Ectodermal cell (in vitro differentiated cells): Measurements from ENCODE around the gene GOLGA3.
"Not testable (repeated sequence)": the region's sequence is repeated elsewhere in the genome, so short reads cannot be mapped to it uniquely, and the experiment has no call there.

Experiments
- H3K27ac ChIP-seq: 2 replicates; pipeline ENCODE4 v1.7.0; 2013; ENCODE audit warnings: mild to moderate bottlenecking, low read depth, low read length; ENCODE audit not compliant: insufficient read depth, poor library complexity, severe bottlenecking
- H3K27me3 ChIP-seq: 2 replicates; pipeline ENCODE4 v1.7.0; 2013; ENCODE audit warnings: mild to moderate bottlenecking, low read length; ENCODE audit not compliant: insufficient read depth, control insufficient read depth, poor library complexity, severe bottlenecking
- H3K36me3 ChIP-seq: one replicate; pipeline ENCODE4 v1.7.0; 2013; ENCODE audit warnings: low read length; ENCODE audit not compliant: control insufficient read depth, insufficient read depth
- H3K4me1 ChIP-seq: one replicate; pipeline ENCODE4 v1.7.0; 2013; ENCODE audit warnings: low read length; ENCODE audit not compliant: control insufficient read depth, insufficient read depth
- H3K4me3 ChIP-seq: 2 replicates; pipeline ENCODE4 v1.7.0; 2013; ENCODE audit warnings: low read depth, low read length, control low read depth; ENCODE audit not compliant: insufficient read depth
- H3K9me3 ChIP-seq: 2 replicates; pipeline ENCODE4 v1.7.0; 2013; ENCODE audit warnings: mild to moderate bottlenecking, low read length, moderate library complexity; ENCODE audit not compliant: control insufficient read depth
- WGBS, 2 experiments: methylation state at CpG; one replicate each; pipeline ENCODE4 v1.1.7; 2013; ENCODE audit warnings: missing lambda C conversion rate in 2 of 2; 5-methylcytosine and 5-hydroxymethylcytosine counted together

GOLGA3 gene

DNA sequence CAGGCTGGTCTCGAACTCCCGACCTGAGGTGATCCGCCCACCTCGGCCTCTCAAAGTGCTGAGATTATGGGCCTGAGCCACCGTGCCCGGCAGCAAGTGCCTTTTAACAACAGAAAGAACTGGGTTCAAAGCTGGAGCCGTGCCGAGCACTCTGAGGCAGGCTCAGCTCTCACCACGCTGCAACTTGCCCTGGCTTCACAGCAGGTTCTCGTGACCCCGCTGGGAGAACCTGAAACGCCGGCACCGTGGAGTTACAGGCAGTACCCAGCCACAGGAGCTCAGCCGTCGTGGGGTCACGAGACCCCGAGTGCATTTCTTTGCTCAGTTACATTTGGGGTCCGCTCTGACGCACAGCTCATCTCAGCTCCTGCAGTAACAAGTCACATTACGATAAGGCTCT, 14.4 kb downstream of the GOLGA3 start:
- H3K9me3 ChIP-seq, result no peaks in the 10 kb centered on the region
- no peak overlapping the region for H3K27ac ChIP-seq
- H3K4me1 ChIP-seq, result no peaks in the 10 kb centered on the region
- H3K36me3 ChIP-seq, result peaks cover 24% of the 10 kb centered on the region
- no peaks in the 10 kb centered on the region for H3K27me3 ChIP-seq
- no peak overlapping the region for H3K4me3 ChIP-seq
- WGBS, 2 experiments, result 95 to 96% methylated on average over 21 of the region's 21 CpGs

DNA sequence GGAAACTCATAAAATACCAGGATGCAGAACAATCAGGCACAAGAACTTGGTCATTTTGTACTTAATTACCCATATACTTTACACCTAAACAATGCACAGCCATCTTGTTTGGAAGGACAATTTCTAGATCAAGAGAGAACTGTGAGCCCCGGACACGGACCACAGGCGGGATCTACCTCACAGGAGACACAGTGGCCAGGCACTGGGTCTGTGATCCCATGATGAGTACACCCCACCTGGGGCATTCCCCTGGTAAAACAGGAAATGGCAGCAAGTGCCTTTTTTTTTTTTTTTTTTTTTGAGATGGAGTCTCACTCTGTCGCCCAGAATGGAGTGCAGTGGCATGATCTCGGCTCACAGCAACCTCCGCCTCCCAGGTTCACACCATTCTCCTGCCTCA, 15.2 kb downstream of the GOLGA3 start:
- 94 to 97% methylated on average over 6 of the region's 6 CpGs for WGBS, 2 experiments
- H3K27ac ChIP-seq, result no peak overlapping the region
- no peak overlapping the region for H3K4me3 ChIP-seq
- peaks cover 24% of the 10 kb centered on the region for H3K36me3 ChIP-seq
- no peaks in the 10 kb centered on the region for H3K9me3 ChIP-seq
- H3K4me1 ChIP-seq, result no peaks in the 10 kb centered on the region
- no peaks in the 10 kb centered on the region for H3K27me3 ChIP-seq

DNA sequence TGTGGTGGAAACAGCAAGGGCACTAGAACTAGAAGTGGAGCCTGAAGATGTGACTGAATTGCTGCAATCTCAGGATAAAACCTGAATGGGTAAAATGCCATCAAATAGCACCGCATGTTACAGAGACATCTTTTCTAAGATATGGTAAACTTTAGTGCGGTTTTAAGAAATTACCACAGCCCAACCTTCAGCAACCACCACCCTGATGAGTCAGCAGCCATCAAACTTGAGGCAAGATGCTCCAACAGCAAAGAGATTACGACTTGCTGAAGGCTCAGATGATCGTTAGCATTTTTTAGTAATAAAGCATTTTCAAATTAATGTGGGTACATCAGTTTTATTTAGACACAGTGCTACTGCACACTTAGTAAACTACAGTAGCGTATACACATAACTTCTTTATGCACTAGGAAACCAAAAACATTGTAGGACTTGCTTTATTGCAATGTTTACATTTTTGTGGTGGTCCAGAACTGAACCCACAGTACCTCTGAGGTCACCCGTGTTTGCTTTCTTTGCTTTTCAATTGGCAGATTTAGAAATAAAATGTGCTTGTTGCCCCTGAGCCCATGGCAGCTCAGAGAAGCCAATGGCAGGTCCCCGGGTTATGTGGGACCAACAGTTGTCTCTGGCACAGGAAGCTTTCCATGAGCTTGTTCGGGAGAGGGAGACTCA, 15.9 kb downstream of the GOLGA3 start:
- Histone ChIP-seq H3K27ac (no peak overlapping the region), H3K36me3 (peaks cover 27% of the 10 kb centered on the region)

DNA sequence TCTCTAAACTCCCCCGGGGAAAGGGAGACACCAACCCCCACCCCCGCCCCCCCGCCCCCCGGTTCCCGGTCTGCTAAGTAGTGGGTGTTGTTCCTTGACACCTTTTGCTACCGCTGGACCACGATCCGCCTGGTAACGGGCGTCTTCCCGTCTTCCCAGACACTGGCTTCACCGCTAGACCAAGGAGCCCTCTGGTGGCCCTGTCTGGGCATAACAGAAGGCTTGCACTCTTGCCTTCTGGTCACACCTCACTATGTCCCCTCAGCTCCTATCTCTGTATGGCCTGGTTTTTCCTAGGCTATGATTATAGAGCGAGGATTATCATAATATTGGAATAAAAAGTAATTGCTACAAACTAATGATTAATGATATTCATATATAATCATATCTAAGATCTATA, 19.3 kb downstream of the GOLGA3 start:
- not testable (repeated sequence) for H3K4me1 ChIP-seq, H3K27me3 ChIP-seq, H3K27ac ChIP-seq, H3K4me3 ChIP-seq, H3K9me3 ChIP-seq
- H3K36me3 ChIP-seq, result peaks cover 20% of the 10 kb centered on the region
- WGBS, 2 experiments, result 85 to 88% methylated on average over 12 of the region's 13 CpGs

More for the DNA sequence above, 15.9 kb downstream of the GOLGA3 start:
- H3K27me3 ChIP-seq, result no peaks in the 10 kb centered on the region
- no peaks in the 10 kb centered on the region for H3K4me1 ChIP-seq
- H3K9me3 ChIP-seq, result no peaks in the 10 kb centered on the region
- WGBS, 2 experiments, result 97% methylated on average over 8 of the region's 8 CpGs
- H3K4me3 ChIP-seq, result no peak overlapping the region

DNA sequence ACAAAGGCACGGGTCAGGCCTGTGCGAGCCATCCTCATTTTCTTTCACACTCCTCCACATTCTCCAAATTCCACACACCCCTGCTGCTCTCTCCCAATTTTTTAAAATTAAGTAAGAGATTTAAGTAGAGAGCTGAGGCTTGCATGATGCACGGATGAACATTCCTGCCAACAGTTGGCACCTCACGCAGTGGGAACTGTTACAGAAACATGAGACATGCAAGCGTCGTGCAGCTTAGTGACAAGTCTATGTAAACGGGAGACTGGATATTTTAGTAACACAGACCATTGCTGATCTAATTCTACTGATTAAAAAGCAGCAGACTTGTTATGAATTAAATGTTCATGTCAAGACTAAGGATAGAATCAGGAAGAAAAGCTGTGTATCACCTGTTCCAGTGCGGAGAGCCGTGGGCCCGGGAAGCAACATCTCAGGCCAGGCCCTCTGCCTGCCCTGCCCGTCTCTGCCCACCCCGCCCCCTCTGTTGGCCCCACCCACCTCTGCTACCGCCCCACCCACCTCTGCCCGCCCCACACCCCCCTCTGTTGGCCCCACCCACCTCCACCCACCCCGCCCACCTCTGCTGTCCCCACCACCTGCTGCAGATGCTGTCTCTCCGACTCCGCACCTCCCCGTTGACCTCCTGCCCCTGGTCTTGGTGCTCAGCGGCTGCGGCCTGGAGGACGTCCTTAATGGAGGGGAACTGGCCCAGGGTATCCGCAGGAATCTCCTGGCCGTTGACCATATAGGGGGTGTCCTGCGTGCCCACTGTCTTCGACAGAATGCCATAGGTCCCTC, 21.2 kb downstream of the GOLGA3 start:
- 89 to 93% methylated on average over 21 to 23 of the region's 25 CpGs for WGBS, 2 experiments
- Histone ChIP-seq H3K9me3 (no peaks in the 10 kb centered on the region), H3K27me3 (no peaks in the 10 kb centered on the region), H3K27ac (no peak overlapping the region), H3K36me3 (peaks cover 26% of the 10 kb centered on the region), H3K4me1 (no peaks in the 10 kb centered on the region), H3K4me3 (no peak overlapping the region)

DNA sequence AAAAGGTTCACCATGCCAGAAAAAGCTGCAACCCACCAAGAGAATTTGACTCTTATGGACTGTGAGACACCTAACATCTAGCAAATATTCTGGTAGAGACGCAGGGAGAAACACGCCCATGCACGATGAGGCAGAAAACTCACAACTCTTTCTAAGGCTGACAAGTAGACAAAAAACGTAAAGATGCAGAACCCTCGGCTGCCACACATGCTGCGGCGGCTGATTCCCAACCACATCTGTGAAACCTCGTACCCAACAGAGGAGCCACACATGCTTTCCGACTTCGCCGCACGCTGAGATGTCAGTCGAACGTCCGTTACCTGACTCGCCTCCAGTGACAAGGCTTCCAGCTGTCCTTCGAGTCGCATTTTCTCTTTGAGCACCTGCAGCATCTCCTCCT, 21.8 kb downstream of the GOLGA3 start:
- 95 to 97% methylated on average over 18 of the region's 18 CpGs for WGBS, 2 experiments
- no peak overlapping the region for H3K27ac ChIP-seq
- H3K36me3 ChIP-seq, result peaks cover 29% of the 10 kb centered on the region
- no peaks in the 10 kb centered on the region for H3K4me1 ChIP-seq
- H3K4me3 ChIP-seq, result no peak overlapping the region
- H3K9me3 ChIP-seq, result no peaks in the 10 kb centered on the region
- H3K27me3 ChIP-seq, result no peaks in the 10 kb centered on the region

DNA sequence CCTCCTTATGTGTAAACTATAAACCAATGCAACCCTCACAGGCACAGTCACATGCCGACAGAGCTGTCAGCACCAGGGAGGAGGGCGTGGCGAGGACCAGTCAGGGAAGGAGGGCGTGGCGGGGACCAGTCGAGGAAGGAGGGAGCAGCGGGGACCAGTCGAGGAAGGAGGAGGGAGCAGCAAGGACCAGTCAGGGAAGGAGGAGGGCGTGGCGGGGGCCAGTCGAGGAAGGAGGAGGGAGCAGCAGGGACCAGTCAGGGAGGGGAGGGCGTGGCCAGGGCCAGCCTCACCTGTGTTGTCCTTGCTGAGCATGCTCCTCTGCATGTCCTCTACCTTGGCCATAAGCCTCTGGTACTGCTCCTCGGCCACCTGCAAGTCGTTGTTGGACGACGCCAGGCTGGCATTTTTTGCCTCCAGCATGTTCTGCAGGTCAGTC, 24.2 kb downstream of the GOLGA3 start:
- 85 to 87% methylated on average over 16 of the region's 16 CpGs for WGBS, 2 experiments
- H3K36me3 ChIP-seq, result peaks cover 38% of the 10 kb centered on the region
- no peaks in the 10 kb centered on the region for H3K4me1 ChIP-seq

DNA sequence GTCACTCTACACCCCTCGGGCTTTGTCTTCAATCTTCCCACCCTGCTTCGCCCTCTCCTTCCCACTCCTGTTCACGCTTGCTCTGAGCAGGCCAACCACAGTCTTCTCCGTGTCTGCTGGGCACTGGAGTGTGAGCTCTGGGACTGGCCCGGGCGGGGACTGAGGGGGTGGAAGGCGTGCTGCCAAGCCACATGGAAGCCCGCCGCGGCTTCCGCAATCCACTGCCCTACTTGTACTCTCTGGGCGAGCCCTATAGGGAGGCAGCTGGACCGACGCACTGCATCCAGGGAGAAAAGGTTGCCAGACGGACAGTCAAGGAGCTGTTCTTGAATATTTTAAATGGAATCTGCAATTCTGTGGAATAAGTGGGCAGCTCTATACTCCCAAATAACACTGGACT, 24.8 kb downstream of the GOLGA3 start:
- peaks cover 43% of the 10 kb centered on the region for H3K36me3 ChIP-seq
- no peak overlapping the region for H3K4me3 ChIP-seq
- H3K27ac ChIP-seq, result no peak overlapping the region
- no peaks in the 10 kb centered on the region for H3K9me3 ChIP-seq
- H3K27me3 ChIP-seq, result no peaks in the 10 kb centered on the region
- 96 to 97% methylated on average over 15 of the region's 15 CpGs for WGBS, 2 experiments
- no peaks in the 10 kb centered on the region for H3K4me1 ChIP-seq

More for the DNA sequence above, 24.2 kb downstream of the GOLGA3 start:
- Histone ChIP-seq H3K9me3 (no peaks in the 10 kb centered on the region), H3K4me3 (no peak overlapping the region), H3K27ac (no peak overlapping the region), H3K27me3 (no peaks in the 10 kb centered on the region)

DNA sequence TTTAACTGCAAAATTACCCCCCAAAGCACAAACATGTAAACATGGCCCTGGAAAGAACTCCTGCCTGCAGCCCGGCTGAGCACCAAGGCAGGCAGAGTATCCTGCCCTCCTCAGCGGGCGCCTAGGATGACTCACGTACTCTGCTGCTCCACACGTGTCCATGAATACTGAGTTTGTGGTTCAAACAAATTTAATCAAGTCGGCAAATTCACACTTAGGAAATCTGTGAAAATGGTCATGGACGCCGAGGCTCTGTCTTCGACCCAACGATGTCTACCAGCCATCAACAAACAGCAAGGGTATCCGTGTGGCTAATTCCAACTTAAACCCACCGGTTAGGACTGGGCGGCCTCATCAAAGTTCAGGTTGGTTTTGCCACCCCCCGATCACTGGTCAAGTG, 25.5 kb downstream of the GOLGA3 start:
- Histone ChIP-seq H3K4me3 (no peak overlapping the region), H3K27ac (no peak overlapping the region), H3K36me3 (peaks cover 47% of the 10 kb centered on the region), H3K27me3 (no peaks in the 10 kb centered on the region), H3K4me1 (no peaks in the 10 kb centered on the region), H3K9me3 (no peaks in the 10 kb centered on the region)
- 96% methylated on average over 14 of the region's 14 CpGs for whole genome bisulfite sequencing, 2 experiments

DNA sequence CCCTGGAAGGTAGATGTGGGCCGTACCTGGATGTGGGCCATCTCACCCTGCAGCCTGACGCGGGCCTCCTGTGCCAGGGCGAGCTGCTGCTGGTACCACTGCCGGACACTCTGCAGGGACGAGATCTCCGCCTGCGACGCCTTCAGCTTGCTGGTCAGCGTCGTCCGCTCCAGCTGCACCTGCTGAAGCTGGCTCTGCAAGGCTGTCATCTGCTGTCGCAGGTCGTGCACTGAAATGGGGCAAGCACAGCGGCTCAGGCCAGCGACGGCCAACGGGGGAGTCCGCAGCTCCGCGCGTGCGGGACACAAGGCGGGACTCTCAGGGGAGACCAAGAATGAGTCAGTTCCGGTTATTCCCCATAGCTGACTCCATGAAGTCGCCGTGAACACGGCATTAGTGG, 26.9 kb downstream of the GOLGA3 start:
- Histone ChIP-seq H3K9me3 (no peaks in the 10 kb centered on the region), H3K4me3 (no peak overlapping the region), H3K36me3 (peaks cover 50% of the 10 kb centered on the region), H3K4me1 (no peaks in the 10 kb centered on the region), H3K27me3 (no peaks in the 10 kb centered on the region), H3K27ac (no peak overlapping the region)
- WGBS, 2 experiments, result 95% methylated on average over 28 of the region's 28 CpGs
